Smooth muscle cell (in vitro differentiated cells): ENCODE data around the gene EFHC1. TPM values are rescaled to one million over a fixed set of nuclear protein-coding genes. Genes with fewer than 3 reads are reported as not detected.
"Not testable (repeated sequence)": the region's sequence is repeated elsewhere in the genome, so short reads cannot be mapped to it uniquely, and the experiment has no call there.

Experiments
- DNase-seq: peaks from one replicate; lab custom pipeline; 2025; ENCODE audit not compliant: unreplicated experiment; lab: John Stamatoyannopoulos, UW
- H2AFZ ChIP-seq: fragments of 200-600 bp; sonication (generic); 2 replicates; pipeline ENCODE4 v1.6.0; 2016; ENCODE audit warnings: antibody characterized with exemption, low read depth, mild to moderate bottlenecking
- H3F3A ChIP-seq: fragments of 200-600 bp; sonication (generic); 2 replicates; pipeline ENCODE4 v1.6.0; 2017; ENCODE audit warnings: antibody characterized with exemption, low read depth
- H3K27ac ChIP-seq: fragments of 200-600 bp; sonication (generic); 2 replicates; pipeline ENCODE4 v1.5.1; 2016; ENCODE audit warnings: low read depth, mild to moderate bottlenecking
- H3K27me3 ChIP-seq: fragments of 200-600 bp; sonication (generic); 2 replicates; pipeline ENCODE4 v1.6.1; 2016; ENCODE audit warnings: low read depth, mild to moderate bottlenecking
- H3K36me3 ChIP-seq: fragments of 200-600 bp; sonication (generic); 2 replicates; pipeline ENCODE4 v1.5.1; 2016; ENCODE audit warnings: low read depth
- H3K4me1 ChIP-seq: fragments of 200-600 bp; sonication (generic); 2 replicates; pipeline ENCODE4 v1.5.1; 2016; ENCODE audit warnings: low read depth
- H3K4me2 ChIP-seq: fragments of 200-600 bp; sonication (generic); 2 replicates; pipeline ENCODE4 v1.6.0; 2016; ENCODE audit warnings: mild to moderate bottlenecking
- H3K4me3 ChIP-seq: fragments of 200-600 bp; sonication (generic); 2 replicates; pipeline ENCODE4 v1.5.1; 2016; ENCODE audit warnings: mild to moderate bottlenecking
- H3K79me2 ChIP-seq: fragments of 200-600 bp; sonication (generic); 2 replicates; pipeline ENCODE4 v1.6.0; 2016; ENCODE audit warnings: low read depth, mild to moderate bottlenecking
- H3K9ac ChIP-seq: fragments of 200-600 bp; sonication (generic); 2 replicates; pipeline ENCODE4 v1.6.0; 2016; ENCODE audit warnings: low read depth
- H3K9me3 ChIP-seq: fragments of 200-600 bp; sonication (generic); replicated peaks from 2 replicates; pipeline ENCODE4 v1.5.1; 2016; ENCODE audit warnings: low read depth
- H4K20me1 ChIP-seq: fragments of 200-600 bp; sonication (generic); 2 replicates; pipeline ENCODE4 v1.6.0; 2016; ENCODE audit warnings: low read depth
- WGBS: methylation state at CpG from one replicate; pipeline ENCODE4 v1.1.7; 2016; ENCODE audit warnings: low lambda C conversion rate; 5-methylcytosine and 5-hydroxymethylcytosine counted together
- polyA plus RNA-seq: library from polyadenylated mRNA; unstranded; fragments of >200 nt; fragmentation: Nextera tagmentation; extraction: Ambion mirVana; gene quantifications from 2 replicates; pipeline ENCODE4 v1.2.1, GENCODE V29; 2016
- total RNA-seq: library from RNA; depleted of rRNA; stranded (reverse); fragments of >200 nt; gene quantifications from 2 replicates; pipeline ENCODE4 v1.2.3, GENCODE V29; 2014
- TF ChIP-seq, protein P1 (sequence below): fragments of 200-600 bp; sonication (generic); IDR thresholded peaks from 2 replicates; pipeline ENCODE4 v1.5.1; 2017; ENCODE audit warnings: borderline replicate concordance, mild to moderate bottlenecking, antibody characterized with exemption; ENCODE audit not compliant: insufficient read depth, poor library complexity, severe bottlenecking

EFHC1 gene
- total and polyA plus RNA-seq, 2 experiments from 2014 or later, result 11.0 to 25.9 TPM

DNA sequence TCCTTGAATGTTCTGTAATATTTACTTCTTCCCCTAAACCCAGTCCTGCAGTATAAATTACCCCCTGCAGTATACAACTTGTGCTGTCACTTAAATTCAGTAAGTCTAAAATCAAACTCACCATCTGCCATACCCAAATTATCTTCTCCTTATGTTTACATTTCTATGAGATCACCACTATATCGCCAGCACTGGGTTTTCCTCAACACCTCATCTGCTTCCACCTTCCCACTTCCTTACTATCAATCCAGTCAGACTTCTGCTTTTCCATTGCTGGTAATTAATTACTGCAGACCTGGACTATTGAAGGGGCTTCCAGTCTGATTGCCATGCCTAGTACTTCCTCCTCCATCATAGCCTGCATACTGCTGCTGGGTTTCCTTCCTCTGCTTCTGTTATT, 15.2 kb downstream of the EFHC1 start:
- TF ChIP-seq, protein P1, sequence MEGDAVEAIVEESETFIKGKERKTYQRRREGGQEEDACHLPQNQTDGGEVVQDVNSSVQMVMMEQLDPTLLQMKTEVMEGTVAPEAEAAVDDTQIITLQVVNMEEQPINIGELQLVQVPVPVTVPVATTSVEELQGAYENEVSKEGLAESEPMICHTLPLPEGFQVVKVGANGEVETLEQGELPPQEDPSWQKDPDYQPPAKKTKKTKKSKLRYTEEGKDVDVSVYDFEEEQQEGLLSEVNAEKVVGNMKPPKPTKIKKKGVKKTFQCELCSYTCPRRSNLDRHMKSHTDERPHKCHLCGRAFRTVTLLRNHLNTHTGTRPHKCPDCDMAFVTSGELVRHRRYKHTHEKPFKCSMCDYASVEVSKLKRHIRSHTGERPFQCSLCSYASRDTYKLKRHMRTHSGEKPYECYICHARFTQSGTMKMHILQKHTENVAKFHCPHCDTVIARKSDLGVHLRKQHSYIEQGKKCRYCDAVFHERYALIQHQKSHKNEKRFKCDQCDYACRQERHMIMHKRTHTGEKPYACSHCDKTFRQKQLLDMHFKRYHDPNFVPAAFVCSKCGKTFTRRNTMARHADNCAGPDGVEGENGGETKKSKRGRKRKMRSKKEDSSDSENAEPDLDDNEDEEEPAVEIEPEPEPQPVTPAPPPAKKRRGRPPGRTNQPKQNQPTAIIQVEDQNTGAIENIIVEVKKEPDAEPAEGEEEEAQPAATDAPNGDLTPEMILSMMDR, result no peak
- 89% methylated on average over 1 of the region's 1 CpG for WGBS
- no peaks in the 10 kb centered on the region for H3K36me3 ChIP-seq
- H3K4me2 ChIP-seq, result no peak overlapping the region
- H3K79me2 ChIP-seq, result no peaks in the 10 kb centered on the region
- no peaks in the 10 kb centered on the region for H3K27me3 ChIP-seq
- H3K9ac ChIP-seq, result no peak overlapping the region
- no peaks in the 10 kb centered on the region for H4K20me1 ChIP-seq
- H3K9me3 ChIP-seq, result no peaks in the 10 kb centered on the region
- H3K4me3 ChIP-seq, result no peak overlapping the region
- DNase-seq, result no peak
- H3F3A ChIP-seq, result no peaks in the 10 kb centered on the region
- H3K4me1 ChIP-seq, result no peaks in the 10 kb centered on the region
- no peak overlapping the region for H3K27ac ChIP-seq
- no peak overlapping the region for H2AFZ ChIP-seq

GRCh38 chr6:52438926-52439325, 18.8 kb downstream of the EFHC1 start:
- H3K9ac ChIP-seq, result no peak overlapping the region
- no peak overlapping the region for H3K4me2 ChIP-seq

GRCh38 chr6:52454556-52454955, 34.4 kb downstream of the EFHC1 start:
- WGBS, result 93% methylated on average over 2 of the region's 2 CpGs
- Histone ChIP-seq H3K4me2 (no peak overlapping the region), H3K9ac (no peak overlapping the region), H3K27me3 (no peaks in the 10 kb centered on the region), H3K4me3 (no peak overlapping the region), H3K36me3 (no peaks in the 10 kb centered on the region), H3K4me1 (peaks cover 20% of the 10 kb centered on the region), H3K79me2 (no peaks in the 10 kb centered on the region), H2AFZ (no peak overlapping the region), H3K9me3 (no peaks in the 10 kb centered on the region), H4K20me1 (no peaks in the 10 kb centered on the region), H3F3A (no peaks in the 10 kb centered on the region), H3K27ac (no peak overlapping the region)
- TF ChIP-seq, protein P1, result no peak
- no peak for DNase-seq

More at GRCh38 chr6:52438926-52439325, 18.8 kb downstream of the EFHC1 start:
- TF ChIP-seq, protein P1, result no peak
- Histone ChIP-seq H3K4me3 (no peak overlapping the region), H3F3A (no peaks in the 10 kb centered on the region), H3K27ac (no peak overlapping the region), H3K4me1 (no peaks in the 10 kb centered on the region), H2AFZ (no peak overlapping the region), H3K36me3 (no peaks in the 10 kb centered on the region), H3K79me2 (no peaks in the 10 kb centered on the region), H3K27me3 (no peaks in the 10 kb centered on the region), H3K9me3 (no peaks in the 10 kb centered on the region), H4K20me1 (no peaks in the 10 kb centered on the region)
- no peak for DNase-seq
- 90% methylated on average over 2 of the region's 2 CpGs for WGBS

DNA sequence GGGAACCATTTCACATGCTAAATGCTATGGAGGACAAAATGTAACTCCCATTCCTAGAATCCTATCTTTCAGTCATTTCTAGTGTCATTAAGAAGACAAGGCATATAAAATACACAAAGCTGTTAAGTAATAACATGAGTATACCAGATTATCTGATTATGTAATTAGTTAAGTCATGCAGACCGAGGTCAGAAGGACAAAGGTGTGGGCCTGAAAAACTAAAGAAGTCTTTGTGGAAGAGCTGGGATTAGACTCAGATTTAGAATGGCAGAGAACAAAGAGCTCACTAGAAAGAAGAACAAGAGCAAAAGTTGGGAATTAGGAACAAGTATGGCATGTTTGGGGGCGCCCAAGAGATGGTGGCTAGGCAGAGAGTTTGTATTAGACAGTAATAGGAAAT, 37.0 kb downstream of the EFHC1 start:
- peaks cover 20% of the 10 kb centered on the region for H3K4me1 ChIP-seq
- H2AFZ ChIP-seq, result no peak overlapping the region
- no peaks in the 10 kb centered on the region for H3F3A ChIP-seq
- no peak for DNase-seq
- TF ChIP-seq, protein P1, result no peak
- H3K27ac ChIP-seq, result no peak overlapping the region
- WGBS, result 98% methylated on average over 2 of the region's 2 CpGs
- no peaks in the 10 kb centered on the region for H3K36me3 ChIP-seq
- H3K27me3 ChIP-seq, result no peaks in the 10 kb centered on the region
- H3K79me2 ChIP-seq, result no peaks in the 10 kb centered on the region
- H3K4me3 ChIP-seq, result no peak overlapping the region
- H3K9me3 ChIP-seq, result no peaks in the 10 kb centered on the region
- H4K20me1 ChIP-seq, result no peaks in the 10 kb centered on the region
- H3K4me2 ChIP-seq, result no peak overlapping the region
- H3K9ac ChIP-seq, result no peak overlapping the region

- not testable (repeated sequence) for H3K79me2 ChIP-seq, H3K9me3 ChIP-seq, H3K27ac ChIP-seq, H3K4me2 ChIP-seq, H2AFZ ChIP-seq, H3K9ac ChIP-seq, H3F3A ChIP-seq, H4K20me1 ChIP-seq, H3K4me3 ChIP-seq, H3K36me3 ChIP-seq, DNase-seq, H3K27me3 ChIP-seq
- WGBS, result 84% methylated on average over 2 of the region's 2 CpGs
- H3K4me1 ChIP-seq, result peaks cover 11% of the 10 kb centered on the region
These were observed 41.1 kb downstream of the EFHC1 start for GRCh38 chr6:52461194-52461593.
